HepG2 (cell line): ENCODE data around the gene TMEM218. TPM values are rescaled to one million over a fixed set of nuclear protein-coding genes. Genes with fewer than 3 reads are reported as not detected.
A peak's percentile ranks its signal among the peaks of the same experiment; 100 is the strongest.

Source experiments
- GATA4 ChIP-seq: sonication (generic); IDR thresholded peaks from 2 replicates; pipeline ENCODE4 v1.6.1; 2016; ENCODE audit warnings: antibody characterized with exemption, low read depth, borderline replicate concordance
- KAT8 ChIP-seq: IDR thresholded peaks from 2 replicates; pipeline ENCODE4 v1.6.1; 2016; ENCODE audit warnings: missing genetic modification reagents, missing compliant biosample characterization
- NONO ChIP-seq, 2 experiments: fragments of 450-650 bp in 1 of 2; sonication (generic) in 1 of 2; formaldehyde crosslinking in 1 of 2; IDR thresholded peaks in 1 of 2; conservative IDR thresholded peaks in 1 of 2; 2 replicates each; pipeline versions ENCODE4 v1.6.1 to v1.8.0; 2017 to 2022; ENCODE audit warnings: mild to moderate bottlenecking in 1 of 2, missing genetic modification reagents in 1 of 2, moderate library complexity in 1 of 2
- TBX2 ChIP-seq: sonication (generic); formaldehyde crosslinking; IDR thresholded peaks from 2 replicates; pipeline ENCODE4 v1.5.0; 2020; ENCODE audit warnings: missing genetic modification reagents, mild to moderate bottlenecking, borderline replicate concordance
- ZNF292 ChIP-seq: sonication (generic); formaldehyde crosslinking; IDR thresholded peaks from 2 replicates; pipeline ENCODE4 v1.8.1; 2022; ENCODE audit warnings: mild to moderate bottlenecking, low read depth, missing genetic modification reagents, borderline replicate concordance
- ZNF343 ChIP-seq: sonication (generic); formaldehyde crosslinking; IDR thresholded peaks from 2 replicates; pipeline ENCODE4 v1.4.0; 2020; ENCODE audit warnings: mild to moderate bottlenecking, missing genetic modification reagents
- ZNF407 ChIP-seq: sonication (generic); formaldehyde crosslinking; IDR thresholded peaks from one replicate; pipeline ENCODE4 v1.5.1; 2020; ENCODE audit warnings: mild to moderate bottlenecking, missing genetic modification reagents; ENCODE audit errors: not compliant biosample characterization
- ZNF567 ChIP-seq: sonication (generic); formaldehyde crosslinking; IDR thresholded peaks from 2 replicates; pipeline ENCODE4 v1.8.1; 2023; ENCODE audit warnings: mild to moderate bottlenecking, missing genetic modification reagents, borderline replicate concordance
- ZNF687 ChIP-seq: sonication (generic); formaldehyde crosslinking; IDR thresholded peaks from 2 replicates; pipeline ENCODE4 v1.5.1; 2020; ENCODE audit warnings: mild to moderate bottlenecking, missing genetic modification reagents, moderate library complexity
- ZNF709 ChIP-seq: sonication (generic); formaldehyde crosslinking; IDR thresholded peaks from 2 replicates; pipeline ENCODE4 v1.5.0; 2020; ENCODE audit warnings: mild to moderate bottlenecking, missing genetic modification reagents
- ZNF782 ChIP-seq: sonication (generic); formaldehyde crosslinking; IDR thresholded peaks from 2 replicates; pipeline ENCODE4 v1.4.0; 2020; ENCODE audit warnings: missing genetic modification reagents, mild to moderate bottlenecking, borderline replicate concordance
- polyA plus RNA-seq, 8 experiments: library from polyadenylated mRNA; depleted of rRNA in 3 of 8; stranded (reverse) in 7 of 8; unstranded in 1 of 8; fragments of >200 nt; fragmentation: Illumina TruSeq in 4 of 8; extraction: Trizol in 4 of 8; gene quantifications; 2 replicates each; pipeline versions ENCODE4 v1.2.1 to v1.2.3, GENCODE V29; 2011 to 2016; ENCODE audit warnings: low read depth in 4 of 8, missing spikeins in 1 of 8, mixed read lengths in 1 of 8; ENCODE audit not compliant: insufficient read depth in 1 of 8
- total RNA-seq, 5 experiments: library from RNA; depleted of rRNA; stranded (reverse); fragments of >200 nt; fragmentation: Illumina TruSeq; extraction: Trizol; gene quantifications; 2 replicates each; pipeline ENCODE4 v1.2.3, GENCODE V29; 2016; ENCODE audit warnings: low read depth in 1 of 5
- TF ChIP-seq, protein P1 (sequence below): sonication (generic); formaldehyde crosslinking; IDR thresholded peaks from 2 replicates; pipeline ENCODE4 v1.9.0; 2021; ENCODE audit warnings: missing genetic modification reagents, mild to moderate bottlenecking, borderline replicate concordance
- TF ChIP-seq, protein P2 (sequence below): sonication (generic); formaldehyde crosslinking; IDR thresholded peaks from 2 replicates; pipeline ENCODE4 v1.5.0; 2020; ENCODE audit warnings: missing genetic modification reagents, mild to moderate bottlenecking, borderline replicate concordance

Gene TMEM218
- total and polyA plus RNA-seq, 2 of the 13 experiments (the other 11 are each of a cell fraction or from before 2014, with no cell fraction given), result 11.8 to 14.0 TPM

GRCh38 chr11:125062931-125063428 is 48.4 kb downstream of the TMEM218 start, which contains the start of gene SLC37A2 (continued):
- TF ChIP-seq ZNF567 (CRISPR knock-in tag) (no peak), ZNF709 (CRISPR knock-in tag) (0 out of 2 replicates have a peak, but pooled peaks have one; percentile 47), KAT8 (peak; percentile 40; the same call in 1 of the 2 replicates), ZNF687 (peak; percentile 85), NONO (IDR thresholded peaks at IDR 0.05) (no peak), NONO (CRISPR knock-in tag; conservative IDR thresholded peaks at IDR 0.05) (peak; percentile 43; the same call in 1 of the 2 replicates), ZNF782 (no peak), ZNF292 (peak; percentile 50; the same call in 1 of the 2 replicates), TBX2 (CRISPR knock-in tag) (peak; percentile 56; the same call in 1 of the 2 replicates), ZNF343 (CRISPR knock-in tag) (no peak), GATA4 (no peak), ZNF407 (CRISPR knock-in tag) (no peak)
- TF ChIP-seq, protein P1, sequence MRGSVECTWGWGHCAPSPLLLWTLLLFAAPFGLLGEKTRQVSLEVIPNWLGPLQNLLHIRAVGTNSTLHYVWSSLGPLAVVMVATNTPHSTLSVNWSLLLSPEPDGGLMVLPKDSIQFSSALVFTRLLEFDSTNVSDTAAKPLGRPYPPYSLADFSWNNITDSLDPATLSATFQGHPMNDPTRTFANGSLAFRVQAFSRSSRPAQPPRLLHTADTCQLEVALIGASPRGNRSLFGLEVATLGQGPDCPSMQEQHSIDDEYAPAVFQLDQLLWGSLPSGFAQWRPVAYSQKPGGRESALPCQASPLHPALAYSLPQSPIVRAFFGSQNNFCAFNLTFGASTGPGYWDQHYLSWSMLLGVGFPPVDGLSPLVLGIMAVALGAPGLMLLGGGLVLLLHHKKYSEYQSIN (CRISPR knock-in tag), result no peak
- TF ChIP-seq, protein P2, sequence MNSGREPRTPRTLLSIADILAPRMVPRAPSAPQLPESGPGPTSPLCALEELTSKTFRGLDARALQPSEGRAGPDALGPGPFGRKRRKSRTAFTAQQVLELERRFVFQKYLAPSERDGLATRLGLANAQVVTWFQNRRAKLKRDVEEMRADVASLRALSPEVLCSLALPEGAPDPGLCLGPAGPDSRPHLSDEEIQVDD, result no peak
